ENCODE data around the gene PRCD.

Gene PRCD

DNA sequence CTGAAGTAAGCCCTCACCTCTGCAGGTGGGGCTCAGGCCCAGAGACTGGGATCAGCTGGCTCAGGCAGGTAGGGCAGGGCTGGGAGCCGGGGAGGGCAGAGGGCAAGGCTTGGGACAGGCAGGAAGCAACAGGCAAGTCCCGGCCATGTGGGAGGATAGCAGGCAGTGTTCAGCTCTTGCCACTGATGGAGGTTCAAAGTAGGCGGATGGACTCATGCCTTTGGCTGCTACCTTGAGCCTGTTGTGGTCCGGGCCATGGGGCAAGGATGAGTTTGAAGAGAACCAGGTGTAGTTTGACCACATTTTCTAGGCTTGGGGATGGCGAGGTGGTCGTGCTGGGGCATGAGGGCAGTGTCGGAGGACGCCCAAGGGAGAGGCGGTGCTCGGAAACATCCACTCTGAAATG lies 2.7 kb downstream of the PRCD start:
- no peak for TF ChIP-seq ZFX (IDR thresholded peaks at IDR 0.05; ENCODE audit: borderline replicate concordance)
- TF ChIP-seq, protein P1, sequence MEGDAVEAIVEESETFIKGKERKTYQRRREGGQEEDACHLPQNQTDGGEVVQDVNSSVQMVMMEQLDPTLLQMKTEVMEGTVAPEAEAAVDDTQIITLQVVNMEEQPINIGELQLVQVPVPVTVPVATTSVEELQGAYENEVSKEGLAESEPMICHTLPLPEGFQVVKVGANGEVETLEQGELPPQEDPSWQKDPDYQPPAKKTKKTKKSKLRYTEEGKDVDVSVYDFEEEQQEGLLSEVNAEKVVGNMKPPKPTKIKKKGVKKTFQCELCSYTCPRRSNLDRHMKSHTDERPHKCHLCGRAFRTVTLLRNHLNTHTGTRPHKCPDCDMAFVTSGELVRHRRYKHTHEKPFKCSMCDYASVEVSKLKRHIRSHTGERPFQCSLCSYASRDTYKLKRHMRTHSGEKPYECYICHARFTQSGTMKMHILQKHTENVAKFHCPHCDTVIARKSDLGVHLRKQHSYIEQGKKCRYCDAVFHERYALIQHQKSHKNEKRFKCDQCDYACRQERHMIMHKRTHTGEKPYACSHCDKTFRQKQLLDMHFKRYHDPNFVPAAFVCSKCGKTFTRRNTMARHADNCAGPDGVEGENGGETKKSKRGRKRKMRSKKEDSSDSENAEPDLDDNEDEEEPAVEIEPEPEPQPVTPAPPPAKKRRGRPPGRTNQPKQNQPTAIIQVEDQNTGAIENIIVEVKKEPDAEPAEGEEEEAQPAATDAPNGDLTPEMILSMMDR (IDR thresholded peaks at IDR 0.05) = no peak
- H3K27ac ChIP-seq = no peak overlapping the region

DNA sequence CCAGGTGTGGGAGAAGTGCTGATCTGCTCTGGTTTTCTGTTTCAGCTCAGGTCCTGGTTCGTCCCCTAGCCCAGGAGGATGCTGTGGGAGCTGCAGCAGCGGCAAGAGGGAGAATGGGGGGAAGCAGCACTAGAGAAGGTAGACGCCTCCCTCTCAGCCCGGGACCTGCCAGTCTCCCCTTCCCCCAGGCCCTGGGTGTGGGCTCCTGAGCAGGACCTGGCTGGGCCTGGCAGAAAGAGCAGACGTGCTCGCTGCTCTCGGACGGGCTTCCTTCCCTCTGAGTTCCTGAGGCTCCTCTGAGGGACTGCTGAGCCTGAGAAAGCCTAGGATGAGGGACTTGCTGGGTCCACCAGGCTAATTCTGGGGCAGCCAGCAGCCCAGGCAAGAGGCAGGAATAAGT lies 3.1 kb downstream of the PRCD start:
- H3K27ac ChIP-seq = no peak overlapping the region
- TF ChIP-seq ZFX (IDR thresholded peaks at IDR 0.05; ENCODE audit: borderline replicate concordance) = no peak
- TF ChIP-seq, protein P1 (IDR thresholded peaks at IDR 0.05) = no peak

DNA sequence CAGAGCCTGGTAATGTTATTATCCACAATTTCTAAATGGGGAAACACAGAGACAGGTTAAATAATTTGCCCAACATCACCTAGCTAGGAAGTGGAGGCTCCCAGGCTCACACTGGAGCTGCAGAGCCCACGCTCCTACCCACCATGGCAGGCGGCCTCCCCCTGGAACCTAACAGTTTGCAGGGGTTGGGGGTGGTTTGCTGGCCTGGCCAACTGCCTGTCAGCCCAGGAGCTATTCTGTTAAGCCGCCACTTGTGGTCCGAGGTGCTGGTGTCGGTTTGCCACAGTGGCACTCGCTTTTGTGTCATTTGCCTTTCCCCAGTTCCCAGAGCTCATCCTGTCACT lies 3.6 kb downstream of the PRCD start:
- TF ChIP-seq, protein P1 (IDR thresholded peaks at IDR 0.05) = no peak
- TF ChIP-seq ZFX (IDR thresholded peaks at IDR 0.05; ENCODE audit: borderline replicate concordance) = no peak
- H3K27ac ChIP-seq = no peak overlapping the region

DNA sequence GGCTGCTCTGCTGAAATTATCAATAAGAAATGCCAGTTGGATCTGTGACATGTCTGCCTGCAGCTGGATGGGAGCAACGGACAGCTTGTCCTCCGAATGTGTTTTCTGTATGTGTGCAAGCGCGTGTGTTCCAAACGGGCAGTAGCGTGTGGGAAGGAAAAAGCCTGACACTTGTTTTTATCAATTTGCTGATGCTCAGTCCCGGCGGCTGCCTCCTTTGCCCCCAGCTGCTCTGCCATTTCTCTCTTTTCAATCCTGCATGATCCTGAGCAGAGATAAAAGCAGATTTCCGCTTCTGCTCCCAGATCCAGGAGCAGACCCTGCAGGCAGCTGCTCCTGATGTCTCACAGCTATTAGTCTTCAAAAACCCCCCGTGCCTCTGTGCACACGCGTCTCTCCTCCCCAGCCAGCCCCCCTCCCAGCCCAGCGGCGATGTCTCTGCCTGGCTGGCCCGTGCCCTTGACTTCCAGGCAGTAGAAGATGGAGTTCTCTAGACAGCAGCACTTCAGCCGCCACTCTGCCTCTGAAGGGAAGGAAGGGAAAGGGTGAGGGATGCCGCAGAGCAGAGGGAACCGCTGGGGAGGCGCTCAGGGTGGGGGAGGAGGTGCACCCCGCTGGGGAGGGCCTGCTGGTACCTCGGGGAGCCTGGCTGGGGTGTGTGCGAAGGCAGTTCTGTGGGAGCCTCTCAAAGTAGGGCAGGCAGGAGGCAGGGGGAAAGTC lies 4.1 kb downstream of the PRCD start:
- TF ChIP-seq ZFX (IDR thresholded peaks at IDR 0.05; ENCODE audit: borderline replicate concordance) = no peak
- TF ChIP-seq, protein P1 (IDR thresholded peaks at IDR 0.05) = no peak
- no peak overlapping the region for H3K27ac ChIP-seq

DNA sequence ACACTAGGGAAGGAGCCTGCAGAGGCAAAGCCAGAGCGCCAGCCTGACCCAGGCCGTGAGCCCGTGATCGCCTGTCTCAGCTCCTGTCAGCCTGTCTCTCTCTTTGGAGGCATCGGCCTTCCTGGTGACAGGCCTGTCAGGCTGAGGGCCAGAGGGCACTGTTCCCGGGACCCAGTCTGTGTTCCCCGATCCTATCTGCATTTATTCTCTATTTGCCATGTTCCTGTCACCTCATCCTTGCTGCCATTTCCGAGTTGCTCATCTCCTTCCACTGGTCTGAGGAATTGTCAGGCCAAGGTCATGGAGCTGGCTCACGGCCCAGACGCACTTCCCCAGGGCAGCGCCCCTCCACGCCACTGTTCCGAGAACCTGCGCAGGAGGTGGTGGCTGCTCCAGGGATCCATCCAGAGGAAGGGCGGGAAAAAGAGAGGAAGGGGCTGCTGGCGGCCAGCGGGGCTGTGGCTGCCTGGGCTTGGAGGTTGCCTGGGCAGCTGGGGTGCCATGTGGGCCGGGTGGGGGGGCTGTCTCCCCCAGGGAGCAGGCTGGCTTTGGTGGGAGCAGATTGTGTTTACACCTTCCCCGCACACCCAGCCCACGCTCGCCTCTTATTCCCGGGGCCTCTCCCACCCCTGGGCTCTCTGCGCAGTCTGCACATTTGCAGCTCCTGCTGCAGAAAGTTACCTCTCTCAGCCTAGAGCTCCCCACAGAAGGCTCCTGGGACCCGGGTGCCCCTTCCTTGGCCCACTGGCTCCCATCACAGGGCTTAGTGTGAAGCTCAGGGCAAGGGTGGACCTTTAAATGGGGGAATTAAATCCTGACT lies 4.9 kb downstream of the PRCD start:
- TF ChIP-seq, protein P1 (IDR thresholded peaks at IDR 0.05) = no peak
- TF ChIP-seq ZFX (IDR thresholded peaks at IDR 0.05; ENCODE audit: borderline replicate concordance) = no peak
- H3K27ac ChIP-seq = no peak overlapping the region

DNA sequence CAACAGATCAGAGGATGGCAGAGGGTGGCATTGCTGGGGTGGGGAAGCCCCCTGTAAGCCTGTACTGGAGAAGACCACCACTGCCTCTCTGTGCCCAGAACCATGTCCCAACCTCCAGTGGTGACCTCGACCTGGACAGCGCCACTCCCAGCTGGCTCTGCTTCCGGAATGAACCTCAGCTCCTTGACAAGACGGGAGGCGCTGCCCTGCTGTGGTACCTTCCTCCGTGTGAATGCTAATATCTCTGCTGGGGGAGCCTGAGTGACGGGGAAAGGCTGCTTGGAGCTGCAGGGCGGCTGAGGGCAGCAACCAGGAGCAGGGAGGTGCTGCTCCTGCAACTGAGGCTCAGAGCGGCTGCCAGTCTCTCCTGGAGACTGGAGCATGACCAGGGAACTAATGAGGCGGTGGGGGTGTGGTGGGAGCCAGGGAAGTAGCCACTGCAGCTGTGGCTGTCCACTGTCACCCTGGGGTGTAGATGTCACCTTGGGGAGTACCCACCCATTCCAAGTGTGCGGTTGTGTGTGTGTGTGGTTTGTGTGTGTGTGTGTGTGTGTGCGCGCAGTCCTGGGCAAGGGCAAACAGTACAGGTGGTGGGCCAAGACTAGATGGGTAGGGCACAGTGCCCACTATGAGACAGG lies 6.2 kb downstream of the PRCD start:
- H3K27ac ChIP-seq = no peak overlapping the region
- TF ChIP-seq, protein P1 (IDR thresholded peaks at IDR 0.05) = no peak
- no peak for TF ChIP-seq ZFX (IDR thresholded peaks at IDR 0.05; ENCODE audit: borderline replicate concordance)

Measured in 22Rv1 (cell line).